H1 (cell line): ENCODE results near the gene OR13A1. TPM values are rescaled to one million over a fixed set of nuclear protein-coding genes. Genes with fewer than 3 reads are reported as not detected.

Experiments
- CTCF ChIA-PET: fragments of 300-600 bp; sonication (Branson Sonifier 250); formaldehyde crosslinking; loops from one replicate; lab custom pipeline; 2021; ENCODE audit not compliant: partially characterized antibody; lab: Charles Lee
- POLR2A ChIA-PET: fragments of 300-600 bp; sonication (Branson Sonifier 250); formaldehyde crosslinking; loops from one replicate; lab custom pipeline; 2021; ENCODE audit warnings: inconsistent platforms; ENCODE audit not compliant: partially characterized antibody; lab: Charles Lee
- DNase-seq, 2 experiments: peaks; one replicate each; pipeline versions ENCODE4 v3.0.0 to v3.0.0-alpha.2; 2010 to 2022; ENCODE audit warnings: low spot score in 2 of 2, low read depth in 1 of 2, mixed read lengths in 1 of 2
- FAIRE-seq: peaks from 2 replicates; lab custom pipeline; 2011; peaks lifted over from hg19 to GRCh38; lab: Jason Lieb, UNC
- H2AFZ ChIP-seq: 2 replicates; pipeline ENCODE4 v1.8.1; 2012; ENCODE audit warnings: low read length, inconsistent platforms
- H2AK5ac ChIP-seq: 2 replicates; pipeline ENCODE4 v1.6.1; 2013; ENCODE audit warnings: low read depth, low read length
- H2BK120ac ChIP-seq: replicated peaks from 2 replicates; pipeline ENCODE3; 2013; ENCODE audit warnings: low read depth, low read length, inconsistent platforms
- H2BK12ac ChIP-seq: 2 replicates; pipeline ENCODE4 v1.6.1; 2013; ENCODE audit warnings: low read depth, low read length
- H2BK15ac ChIP-seq: 2 replicates; pipeline ENCODE4 v1.6.1; 2013; ENCODE audit warnings: low read length
- H2BK20ac ChIP-seq: 2 replicates; pipeline ENCODE4 v1.6.1; 2013; ENCODE audit warnings: low read length
- H2BK5ac ChIP-seq: 2 replicates; pipeline ENCODE4 v1.6.1; 2013; ENCODE audit warnings: low read depth, low read length
- H3K14ac ChIP-seq: 2 replicates; pipeline ENCODE4 v1.6.1; 2013; ENCODE audit warnings: inconsistent platforms; ENCODE audit not compliant: insufficient read length
- H3K18ac ChIP-seq: 2 replicates; pipeline ENCODE4 v1.6.1; 2013; ENCODE audit warnings: low read length; ENCODE audit errors: extremely low read depth
- H3K23ac ChIP-seq: 2 replicates; pipeline ENCODE4 v1.6.1; 2013; ENCODE audit warnings: inconsistent platforms; ENCODE audit not compliant: insufficient read length
- H3K23me2 ChIP-seq: 2 replicates; pipeline ENCODE4 v1.6.1; 2013; ENCODE audit warnings: low read depth, low read length
- H3K27ac ChIP-seq: 2 replicates; pipeline ENCODE4 v1.6.1; 2011; ENCODE audit warnings: low read depth, low read length, inconsistent platforms
- H3K27me3 ChIP-seq, 4 experiments: replicated peaks in 1 of 4; 1 replicate in 1 of 4; 2 replicates in 3 of 4; pipeline versions ENCODE4 v1.6.1 to v1.8.1; 2011 to 2013; ENCODE audit warnings: low read length in 3 of 4, mild to moderate bottlenecking in 3 of 4, inconsistent platforms in 2 of 4, mixed read lengths in 2 of 4, moderate library complexity in 1 of 4; ENCODE audit not compliant: control insufficient read depth in 3 of 4, insufficient read depth in 3 of 4; ENCODE audit errors: extremely low read depth in 1 of 4
- H3K36me3 ChIP-seq, 4 experiments: 2 replicates each; pipeline versions ENCODE4 v1.6.1 to v1.8.1; 2011 to 2013; ENCODE audit warnings: mild to moderate bottlenecking in 4 of 4, low read length in 3 of 4, moderate library complexity in 2 of 4, control low read depth in 1 of 4, inconsistent platforms in 1 of 4; ENCODE audit not compliant: insufficient read depth in 4 of 4, control insufficient read depth in 2 of 4
- H3K4ac ChIP-seq: replicated peaks from 2 replicates; pipeline ENCODE3; 2013; ENCODE audit warnings: low read length, low read depth, mixed read lengths, inconsistent platforms; ENCODE audit not compliant: insufficient read length
- H3K4me1 ChIP-seq, 4 experiments: replicated peaks in 1 of 4; 1 replicate in 1 of 4; 2 replicates in 3 of 4; pipeline versions ENCODE4 v1.6.1 to v1.8.1; 2011 to 2013; ENCODE audit warnings: low read length in 3 of 4, inconsistent platforms in 2 of 4, mixed read lengths in 1 of 4; ENCODE audit not compliant: insufficient read depth in 4 of 4, control insufficient read depth in 3 of 4
- H3K4me2 ChIP-seq, 2 experiments: 2 replicates each; pipeline versions ENCODE4 v1.6.1 to v1.8.1; 2011 to 2013; ENCODE audit warnings: low read depth in 2 of 2, low read length in 2 of 2, control low read depth in 1 of 2, inconsistent platforms in 1 of 2, mild to moderate bottlenecking in 1 of 2; ENCODE audit not compliant: insufficient read depth in 1 of 2
- H3K4me3 ChIP-seq, 4 experiments: fragments of 200-600, 300-600 bp in 1 of 4; sonication (generic), shearing (Covaris generic), sonication (Bioruptor Twin) in 1 of 4; 2 replicates each; pipeline versions ENCODE4 v1.5.1 to v1.8.1; 2011 to 2016; ENCODE audit warnings: low read length in 4 of 4, low read depth in 3 of 4, control low read depth in 2 of 4, inconsistent platforms in 2 of 4, mild to moderate bottlenecking in 2 of 4, mixed read lengths in 1 of 4, moderate library complexity in 1 of 4; ENCODE audit not compliant: insufficient read depth in 2 of 4; ENCODE audit errors: extremely low read depth in 1 of 4
- H3K56ac ChIP-seq: replicated peaks from 2 replicates; pipeline ENCODE3; 2013; ENCODE audit warnings: low read depth, mild to moderate bottlenecking, mixed read lengths, low read length, inconsistent platforms; ENCODE audit not compliant: insufficient read length
- H3K79me1 ChIP-seq: 2 replicates; pipeline ENCODE4 v1.6.1; 2013; ENCODE audit warnings: low read depth, low read length, control low read depth
- H3K79me2 ChIP-seq, 2 experiments: 2 replicates each; pipeline versions ENCODE4 v1.6.1 to v1.8.1; 2012 to 2013; ENCODE audit warnings: low read length in 2 of 2, mild to moderate bottlenecking in 2 of 2, inconsistent platforms in 1 of 2; ENCODE audit not compliant: insufficient read depth in 2 of 2, control insufficient read depth in 1 of 2
- H3K9ac ChIP-seq, 4 experiments: replicated peaks in 1 of 4; 1 replicate in 1 of 4; 2 replicates in 3 of 4; pipeline versions ENCODE4 v1.6.1 to v1.8.1; 2011 to 2013; ENCODE audit warnings: low read depth in 3 of 4, low read length in 3 of 4, control low read depth in 2 of 4, mild to moderate bottlenecking in 2 of 4, moderate library complexity in 2 of 4, inconsistent platforms in 1 of 4; ENCODE audit errors: extremely low read depth in 1 of 4
- H3K9me3 ChIP-seq, 2 experiments: 2 replicates each; pipeline versions ENCODE4 v1.6.1 to v1.8.1; 2012 to 2013; ENCODE audit warnings: mild to moderate bottlenecking in 2 of 2, moderate library complexity in 2 of 2, control low read depth in 1 of 2, inconsistent platforms in 1 of 2, low read depth in 1 of 2, low read length in 1 of 2, mixed read lengths in 1 of 2; ENCODE audit not compliant: insufficient read depth in 2 of 2
- H4K20me1 ChIP-seq, 2 experiments: replicated peaks in 1 of 2; 2 replicates each; pipeline versions ENCODE3 to v1.8.1; 2011 to 2013; ENCODE audit warnings: inconsistent platforms in 2 of 2, low read length in 2 of 2, mild to moderate bottlenecking in 1 of 2; ENCODE audit not compliant: insufficient read depth in 2 of 2, control insufficient read depth in 1 of 2
- H4K5ac ChIP-seq: 2 replicates; pipeline ENCODE4 v1.6.1; 2013; ENCODE audit warnings: low read length, low read depth, mixed read lengths, inconsistent platforms; ENCODE audit not compliant: insufficient read length
- H4K8ac ChIP-seq: 2 replicates; pipeline ENCODE4 v1.8.0; 2013; ENCODE audit warnings: mild to moderate bottlenecking, moderate library complexity, low read length, inconsistent platforms; ENCODE audit not compliant: insufficient read depth; ENCODE audit errors: extremely low read depth
- H4K91ac ChIP-seq: replicated peaks from 2 replicates; pipeline ENCODE3; 2013; ENCODE audit warnings: low read length, mixed read lengths, inconsistent platforms; ENCODE audit not compliant: insufficient read length
- ATF3 ChIP-seq: IDR thresholded peaks from 2 replicates; pipeline ENCODE4 v1.6.1; 2011; ENCODE audit warnings: low read depth, mild to moderate bottlenecking, low read length; ENCODE audit not compliant: insufficient read depth
- BRCA1 ChIP-seq: IDR thresholded peaks from 2 replicates; pipeline ENCODE4 v1.6.1; 2012; ENCODE audit warnings: low read depth, low read length, improper control_type of control experiment
- E2F6 ChIP-seq: IDR thresholded peaks from 2 replicates; pipeline ENCODE4 v1.6.1; 2012; ENCODE audit warnings: inconsistent platforms
- HDAC2 ChIP-seq, 2 experiments: fragments of 300-600 bp in 1 of 2; sonication (generic) in 1 of 2; IDR thresholded peaks; 2 replicates each; pipeline ENCODE4 v1.6.1; 2011 to 2012; ENCODE audit warnings: low read depth in 2 of 2, low read length in 2 of 2, mild to moderate bottlenecking in 2 of 2, moderate library complexity in 2 of 2, borderline replicate concordance in 1 of 2, inconsistent platforms in 1 of 2
- NRF1 ChIP-seq: IDR thresholded peaks from 2 replicates; pipeline ENCODE4 v1.6.1; 2011; ENCODE audit warnings: mild to moderate bottlenecking, low read depth, low read length, improper control_type of control experiment
- POLR2A ChIP-seq, 2 experiments: IDR thresholded peaks; 1 replicate in 1 of 2; 2 replicates in 1 of 2; pipeline ENCODE4 v1.6.1; 2011; ENCODE audit warnings: low read depth in 2 of 2, low read length in 2 of 2, mild to moderate bottlenecking in 2 of 2; ENCODE audit errors: control extremely low read depth in 1 of 2
- SIRT6 ChIP-seq: IDR thresholded peaks from one replicate; pipeline ENCODE4 v1.7.1; 2012; ENCODE audit warnings: low read length, inconsistent platforms
- SIX5 ChIP-seq: IDR thresholded peaks from 2 replicates; pipeline ENCODE4 v1.6.1; 2011; ENCODE audit warnings: mild to moderate bottlenecking, low read depth, low read length
- TCF12 ChIP-seq: IDR thresholded peaks from 2 replicates; pipeline ENCODE4 v1.6.1; 2011; ENCODE audit warnings: low read depth, mild to moderate bottlenecking, low read length
- TEAD4 ChIP-seq: IDR thresholded peaks from 2 replicates; pipeline ENCODE4 v1.6.1; 2012; ENCODE audit warnings: low read depth, low read length, inconsistent platforms, mixed read lengths
- YY1 ChIP-seq: IDR thresholded peaks from 2 replicates; pipeline ENCODE4 v1.6.1; 2011; ENCODE audit warnings: low read depth, mild to moderate bottlenecking, low read length
- WGBS, 2 experiments: shearing (Covaris generic) in 1 of 2; methylation state at CpG; one replicate each; pipeline versions ENCODE4 v1.1.6 to v1.1.7; 2013 to 2015; ENCODE audit warnings: low lambda C conversion rate in 2 of 2, mixed read lengths in 2 of 2, inconsistent platforms in 1 of 2, low coverage in 1 of 2, missing lambda C conversion rate in 1 of 2; ENCODE audit not compliant: insufficient replicate concordance in 2 of 2, insufficient coverage in 1 of 2, insufficient read length in 1 of 2; ENCODE audit errors: extremely low coverage in 1 of 2, missing lambda C conversion rate in 1 of 2; 5-methylcytosine and 5-hydroxymethylcytosine counted together
- polyA plus RNA-seq, 7 experiments: library from polyadenylated mRNA; depleted of rRNA in 3 of 7; stranded (reverse) in 5 of 7; unstranded in 2 of 7; fragments of >200 nt in 5 of 7; fragments of 200-250 nt in 2 of 7; gene quantifications; 1 replicate in 5 of 7; 2 replicates in 1 of 7; 4 replicates in 1 of 7; pipeline versions ENCODE4 v1.2.1 to v1.2.3, GENCODE V29; 2011 to 2013; ENCODE audit warnings: missing spikeins in 2 of 7, mixed read lengths in 2 of 7
- total RNA-seq: library from RNA; stranded (reverse); fragmentation: NEBNext Ultra II Directional; extraction: Animal tissue kit (Norgen Biotek cat#: 25700); gene quantifications from 2 replicates; pipeline ENCODE4 v1.2.1, GENCODE V29; 2021
- TF ChIP-seq, protein P1 (sequence below), 3 experiments: IDR thresholded peaks; 1 replicate in 2 of 3; 2 replicates in 1 of 3; pipeline versions ENCODE4 v1.5.1 to v1.6.1; 2011; ENCODE audit warnings: low read length in 3 of 3, mild to moderate bottlenecking in 3 of 3, inconsistent platforms in 2 of 3, low read depth in 1 of 3, moderate library complexity in 1 of 3; ENCODE audit not compliant: insufficient read depth in 1 of 3; ENCODE audit errors: control extremely low read depth in 1 of 3

The OR13A1 gene
- total and polyA plus RNA-seq, 2 of the 8 experiments (the other 6 are each of a cell fraction or from before 2014, with no cell fraction given), result 0.53 TPM; not detected in 1

DNA sequence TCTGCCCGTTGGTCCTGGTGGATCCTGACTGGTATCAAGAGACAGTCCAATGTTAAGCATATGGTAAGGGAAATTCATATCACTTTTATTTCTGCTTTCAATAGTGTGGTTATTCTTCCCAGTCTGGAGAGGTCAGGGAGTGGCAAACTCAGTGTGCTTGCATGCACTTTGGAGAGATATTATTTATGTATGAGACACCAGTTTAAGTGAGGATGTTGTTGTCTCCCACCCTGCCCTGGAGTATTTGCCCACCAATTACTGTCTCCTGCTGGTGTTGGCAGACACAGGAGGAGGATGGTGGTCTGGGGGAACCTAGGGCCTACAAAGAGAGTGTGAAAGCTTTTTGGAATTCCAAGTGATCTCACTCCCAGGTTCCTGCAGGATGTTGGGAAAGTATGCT lies 59.7 kb downstream of the OR13A1 start:
- Histone ChIP-seq H4K8ac (no peak overlapping the region), H3K79me2 (no peaks in the 10 kb centered on the region), H2BK12ac (no peak overlapping the region), H3K4me2 (no peak overlapping the region), H3K36me3 (no peaks in the 10 kb centered on the region), H4K5ac (no peak overlapping the region), H2BK120ac (no peak overlapping the region), H3K27me3 (no peaks in the 10 kb centered on the region), H3K14ac (no peak overlapping the region), H3K56ac (no peak overlapping the region), H3K23ac (no peak overlapping the region), H2BK15ac (no peak overlapping the region), H3K9ac (no peak overlapping the region), H2AK5ac (no peak overlapping the region), H4K20me1 (no peaks in the 10 kb centered on the region), H3K79me1 (no peaks in the 10 kb centered on the region), H3K9me3 (peaks cover 0 to 8% of the 10 kb centered on the region in 2 experiments; a peak in 1 of 4 replicates), H3K23me2 (no peaks in the 10 kb centered on the region; the same call in 1 of the 2 replicates), H2BK20ac (no peak overlapping the region), H3K27ac (no peak overlapping the region), H4K91ac (no peak overlapping the region), H2BK5ac (no peak overlapping the region), H2AFZ (no peak overlapping the region), H3K4me1 (no peaks in the 10 kb centered on the region), H3K4me3 (no peak overlapping the region), H3K4ac (no peak overlapping the region), H3K18ac (no peak overlapping the region)
- DNase-seq (no peak), FAIRE-seq (no peak)
- ChIA-PET CTCF (no interaction called here), POLR2A (no interaction called here)
- WGBS, 2 experiments, result 77% methylated on average over 1 of the region's 1 CpG; no CpG with 5 or more reads in 1 of the 2 experiments
- TF ChIP-seq E2F6 (no peak), HDAC2 (IDR thresholded peaks at IDR 0.05; ENCODE audit: borderline replicate concordance in 1 of 2, low read depth in 2 of 2, low read length in 2 of 2) (no peak), NRF1 (no peak), SIRT6 (no peak), POLR2A (IDR thresholded peaks at IDR 0.05; ENCODE audit: control extremely low read depth in 1 of 2, low read depth in 2 of 2, low read length in 2 of 2) (no peak), TCF12 (no peak), YY1 (no peak), TEAD4 (no peak), ATF3 (no peak), SIX5 (no peak), BRCA1 (no peak)
- TF ChIP-seq, protein P1, sequence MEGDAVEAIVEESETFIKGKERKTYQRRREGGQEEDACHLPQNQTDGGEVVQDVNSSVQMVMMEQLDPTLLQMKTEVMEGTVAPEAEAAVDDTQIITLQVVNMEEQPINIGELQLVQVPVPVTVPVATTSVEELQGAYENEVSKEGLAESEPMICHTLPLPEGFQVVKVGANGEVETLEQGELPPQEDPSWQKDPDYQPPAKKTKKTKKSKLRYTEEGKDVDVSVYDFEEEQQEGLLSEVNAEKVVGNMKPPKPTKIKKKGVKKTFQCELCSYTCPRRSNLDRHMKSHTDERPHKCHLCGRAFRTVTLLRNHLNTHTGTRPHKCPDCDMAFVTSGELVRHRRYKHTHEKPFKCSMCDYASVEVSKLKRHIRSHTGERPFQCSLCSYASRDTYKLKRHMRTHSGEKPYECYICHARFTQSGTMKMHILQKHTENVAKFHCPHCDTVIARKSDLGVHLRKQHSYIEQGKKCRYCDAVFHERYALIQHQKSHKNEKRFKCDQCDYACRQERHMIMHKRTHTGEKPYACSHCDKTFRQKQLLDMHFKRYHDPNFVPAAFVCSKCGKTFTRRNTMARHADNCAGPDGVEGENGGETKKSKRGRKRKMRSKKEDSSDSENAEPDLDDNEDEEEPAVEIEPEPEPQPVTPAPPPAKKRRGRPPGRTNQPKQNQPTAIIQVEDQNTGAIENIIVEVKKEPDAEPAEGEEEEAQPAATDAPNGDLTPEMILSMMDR (IDR thresholded peaks at IDR 0.05; ENCODE audit: control extremely low read depth in 1 of 3, insufficient read depth in 1 of 3, low read depth in 1 of 3, low read length in 3 of 3), result no peak
